OCI-LY3 (cell line): ENCODE data around the gene EID2.

Experiments
- H2AFZ ChIP-seq: fragments of 200-600, 300-600 bp; shearing (Covaris generic); 2 replicates; pipeline ENCODE4 v1.6.0; 2014; ENCODE audit warnings: antibody characterized with exemption, low read depth, low read length
- H3K27ac ChIP-seq: fragments of 200-600, 300-600 bp; sonication (generic); 2 replicates; pipeline ENCODE4 v1.5.1; 2014; ENCODE audit warnings: mild to moderate bottlenecking, low read length, moderate library complexity, mixed read lengths
- H3K27me3 ChIP-seq: fragments of 200-600, 300-600 bp; sonication (generic); 2 replicates; pipeline ENCODE4 v1.6.1; 2014; ENCODE audit warnings: low read depth, low read length, mixed read lengths
- H3K36me3 ChIP-seq: fragments of 200-600, 300-600 bp; sonication (generic); replicated peaks from 2 replicates; pipeline ENCODE3; 2014; ENCODE audit warnings: low read depth, low read length, mixed read lengths
- H3K4me1 ChIP-seq: fragments of 300-600, 200-600 bp; sonication (generic); 2 replicates; pipeline ENCODE4 v1.6.1; 2014; ENCODE audit warnings: low read length, mixed read lengths
- H3K4me2 ChIP-seq: fragments of 200-600, 300-600 bp; sonication (generic); 2 replicates; pipeline ENCODE4 v1.6.1; 2014; ENCODE audit warnings: low read length, mixed read lengths
- H3K4me3 ChIP-seq: fragments of 300-600, 200-600 bp; sonication (generic); 2 replicates; pipeline ENCODE4 v1.5.1; 2014; ENCODE audit warnings: antibody characterized with exemption, mild to moderate bottlenecking, low read length, moderate library complexity
- H3K79me2 ChIP-seq: fragments of 300-600, 200-600 bp; shearing (Covaris generic); 2 replicates; pipeline ENCODE4 v1.6.1; 2014; ENCODE audit warnings: mild to moderate bottlenecking, low read length, mixed read lengths
- H3K9ac ChIP-seq: fragments of 300-600, 200-600 bp; shearing (Covaris generic); 2 replicates; pipeline ENCODE4 v1.6.0; 2014; ENCODE audit warnings: mild to moderate bottlenecking, low read length, moderate library complexity
- H3K9me3 ChIP-seq: fragments of 200-600, 300-600 bp; shearing (Covaris generic); 2 replicates; pipeline ENCODE4 v1.6.1; 2014; ENCODE audit warnings: low read length, mixed read lengths; ENCODE audit not compliant: insufficient read depth
- H4K20me1 ChIP-seq: fragments of 200-600, 300-600 bp; sonication (generic); 2 replicates; pipeline ENCODE4 v1.6.1; 2016; ENCODE audit warnings: low read length, mixed read lengths; ENCODE audit not compliant: insufficient read depth
- EZH2phosphoT487 ChIP-seq: fragments of 200-600 bp; shearing (Covaris generic); IDR thresholded peaks from 2 replicates; pipeline ENCODE4 v1.6.1; 2018; ENCODE audit warnings: antibody characterized with exemption, mixed run types, low read depth
- TF ChIP-seq, protein P1 (sequence below): fragments of 200-600, 300-600 bp; sonication (generic); IDR thresholded peaks from 2 replicates; pipeline ENCODE4 v1.5.1; 2014; ENCODE audit warnings: antibody characterized with exemption, low read length, low read depth

EID2 gene

DNA sequence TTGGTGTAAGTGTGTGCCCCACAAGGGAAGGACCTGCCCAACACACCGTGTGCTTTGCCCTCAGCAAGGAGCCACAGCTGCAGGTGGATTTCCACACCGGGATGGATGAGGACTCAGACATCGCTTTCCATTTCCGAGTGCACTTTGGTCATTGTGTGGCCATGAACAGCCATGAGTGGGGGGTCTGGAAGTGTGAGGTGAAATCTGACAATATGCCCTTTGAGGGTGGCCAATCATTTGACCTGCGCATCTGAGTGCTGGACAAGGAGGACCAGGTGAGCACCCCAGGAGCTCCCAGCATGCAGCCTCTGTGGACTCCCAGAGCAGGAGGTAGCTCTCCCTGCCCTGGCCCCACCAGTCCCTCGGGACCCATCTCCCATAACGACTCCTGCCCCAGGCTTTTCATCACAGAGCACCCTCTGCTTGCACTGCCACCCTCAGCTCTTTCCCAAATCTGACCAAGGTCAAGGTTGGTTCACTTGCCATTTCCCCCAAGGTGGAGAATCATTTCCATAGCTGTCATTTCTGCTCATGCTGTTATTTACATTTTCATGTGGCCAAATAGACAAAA lies 13.2 kb upstream of the EID2 start:
- Histone ChIP-seq H3K4me2 (no peak overlapping the region), H3K4me3 (no peak overlapping the region), H3K79me2 (no peaks in the 10 kb centered on the region), H3K9me3 (no peaks in the 10 kb centered on the region), H3K4me1 (peaks cover 20% of the 10 kb centered on the region), H3K27ac (no peak overlapping the region), H4K20me1 (no peaks in the 10 kb centered on the region), H2AFZ (no peak overlapping the region), H3K9ac (no peak overlapping the region), H3K36me3 (no peaks in the 10 kb centered on the region), H3K27me3 (peaks cover 16% of the 10 kb centered on the region)
- TF ChIP-seq, protein P1, sequence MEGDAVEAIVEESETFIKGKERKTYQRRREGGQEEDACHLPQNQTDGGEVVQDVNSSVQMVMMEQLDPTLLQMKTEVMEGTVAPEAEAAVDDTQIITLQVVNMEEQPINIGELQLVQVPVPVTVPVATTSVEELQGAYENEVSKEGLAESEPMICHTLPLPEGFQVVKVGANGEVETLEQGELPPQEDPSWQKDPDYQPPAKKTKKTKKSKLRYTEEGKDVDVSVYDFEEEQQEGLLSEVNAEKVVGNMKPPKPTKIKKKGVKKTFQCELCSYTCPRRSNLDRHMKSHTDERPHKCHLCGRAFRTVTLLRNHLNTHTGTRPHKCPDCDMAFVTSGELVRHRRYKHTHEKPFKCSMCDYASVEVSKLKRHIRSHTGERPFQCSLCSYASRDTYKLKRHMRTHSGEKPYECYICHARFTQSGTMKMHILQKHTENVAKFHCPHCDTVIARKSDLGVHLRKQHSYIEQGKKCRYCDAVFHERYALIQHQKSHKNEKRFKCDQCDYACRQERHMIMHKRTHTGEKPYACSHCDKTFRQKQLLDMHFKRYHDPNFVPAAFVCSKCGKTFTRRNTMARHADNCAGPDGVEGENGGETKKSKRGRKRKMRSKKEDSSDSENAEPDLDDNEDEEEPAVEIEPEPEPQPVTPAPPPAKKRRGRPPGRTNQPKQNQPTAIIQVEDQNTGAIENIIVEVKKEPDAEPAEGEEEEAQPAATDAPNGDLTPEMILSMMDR, result no peak
- TF ChIP-seq EZH2phosphoT487, result no peak

DNA sequence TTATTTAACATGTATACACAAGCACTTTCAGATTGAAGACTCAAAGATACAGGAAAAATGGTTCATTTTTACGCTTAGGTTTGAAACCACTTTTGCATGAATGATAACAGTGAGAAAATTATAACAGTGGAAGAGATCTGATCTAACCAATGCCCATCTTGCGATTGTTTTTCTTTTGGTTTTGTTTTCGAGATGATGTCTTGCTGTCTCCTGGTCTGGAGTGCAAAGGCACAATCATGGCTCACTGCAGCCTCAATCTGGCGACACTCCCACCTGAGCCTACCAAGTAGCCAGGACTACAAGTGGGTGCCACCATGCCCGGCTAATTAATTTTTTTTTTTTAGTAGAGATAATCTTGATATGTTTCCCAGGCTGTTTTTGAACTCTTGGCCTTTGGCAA lies 10.2 kb upstream of the EID2 start:
- Histone ChIP-seq H3K9me3 (no peaks in the 10 kb centered on the region), H3K4me1 (peaks cover 13% of the 10 kb centered on the region), H3K27ac (no peak overlapping the region), H2AFZ (no peak overlapping the region), H4K20me1 (no peaks in the 10 kb centered on the region), H3K79me2 (no peaks in the 10 kb centered on the region), H3K27me3 (peaks cover 34% of the 10 kb centered on the region), H3K4me3 (no peak overlapping the region), H3K4me2 (no peak overlapping the region), H3K36me3 (no peaks in the 10 kb centered on the region), H3K9ac (no peak overlapping the region)
- TF ChIP-seq, protein P1, result no peak
- no peak for TF ChIP-seq EZH2phosphoT487

DNA sequence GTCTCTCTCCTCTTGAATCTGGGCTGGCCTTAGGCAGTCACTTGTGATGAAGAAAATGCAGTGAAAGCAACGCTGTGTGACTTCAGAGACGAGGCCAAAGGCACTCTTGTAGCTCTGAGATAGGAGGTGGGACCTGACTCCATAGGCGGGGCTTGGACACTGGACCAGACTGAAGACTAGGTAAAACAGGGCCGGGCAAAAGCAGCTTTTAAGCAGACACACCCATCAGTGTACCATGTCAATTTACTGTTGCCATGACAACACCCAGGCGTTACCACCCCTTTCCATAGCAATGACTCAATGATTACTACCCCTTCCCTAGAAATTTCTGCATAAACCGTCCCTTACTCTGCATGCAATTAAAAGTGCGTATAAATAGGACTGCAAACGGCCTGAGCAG lies 6.6 kb upstream of the EID2 start:
- TF ChIP-seq, protein P1, result no peak
- TF ChIP-seq EZH2phosphoT487, result no peak
- no peak overlapping the region for H2AFZ ChIP-seq
- no peaks in the 10 kb centered on the region for H3K9me3 ChIP-seq
- no peak overlapping the region for H3K4me3 ChIP-seq
- no peak overlapping the region for H3K9ac ChIP-seq
- no peaks in the 10 kb centered on the region for H3K36me3 ChIP-seq
- no peaks in the 10 kb centered on the region for H3K79me2 ChIP-seq
- no peak overlapping the region for H3K4me2 ChIP-seq
- H4K20me1 ChIP-seq, result no peaks in the 10 kb centered on the region
- H3K27me3 ChIP-seq, result peaks cover 21% of the 10 kb centered on the region
- peaks cover under 1% of the 10 kb centered on the region; the same call in 1 of the 2 replicates for H3K4me1 ChIP-seq
- no peak overlapping the region for H3K27ac ChIP-seq

DNA sequence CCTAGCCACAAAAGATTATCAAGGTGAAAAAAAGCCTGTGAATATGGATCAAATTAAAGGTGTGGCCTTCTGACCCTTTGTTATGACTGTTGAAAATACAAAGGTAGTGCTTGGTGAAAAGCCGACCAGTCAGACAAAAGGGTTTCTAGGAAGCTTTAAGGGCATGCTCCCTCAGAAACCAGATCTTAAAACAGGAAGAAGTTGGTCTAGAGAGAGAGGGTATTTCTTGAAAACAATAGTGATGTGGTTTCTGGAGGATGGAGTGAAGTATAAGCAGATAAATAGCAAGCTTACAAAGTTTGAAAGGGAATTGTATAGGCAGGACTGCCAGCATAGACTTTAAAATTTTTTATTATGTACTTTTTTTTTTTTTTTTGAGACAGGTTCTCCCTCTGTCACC lies 5.0 kb upstream of the EID2 start:
- no peak overlapping the region for H3K9ac ChIP-seq
- H3K79me2 ChIP-seq, result peaks cover under 1% of the 10 kb centered on the region; the same call in 1 of the 2 replicates
- H3K4me2 ChIP-seq, result no peak overlapping the region
- no peak overlapping the region for H3K27ac ChIP-seq
- TF ChIP-seq, protein P1, result no peak
- TF ChIP-seq EZH2phosphoT487, result no peak
- H3K36me3 ChIP-seq, result no peaks in the 10 kb centered on the region
- no peaks in the 10 kb centered on the region for H4K20me1 ChIP-seq
- no peak overlapping the region for H2AFZ ChIP-seq
- no peaks in the 10 kb centered on the region for H3K9me3 ChIP-seq
- H3K27me3 ChIP-seq, result peaks cover 21% of the 10 kb centered on the region
- H3K4me3 ChIP-seq, result no peak overlapping the region
- peaks cover 6% of the 10 kb centered on the region for H3K4me1 ChIP-seq
